Smooth muscle cell of the brain vasculature (primary cell): ENCODE data around the gene AURKAIP1.
"Not testable (repeated sequence)": the region's sequence is repeated elsewhere in the genome, so short reads cannot be mapped to it uniquely, and the experiment has no call there.

Experiments
- DNase-seq: peaks from one replicate; pipeline ENCODE4 v3.0.0-alpha.2; 2012; ENCODE audit warnings: low read depth, low spot score

Gene AURKAIP1

GRCh38 chr1:1406821-1407635 lies 32.0 kb upstream of the AURKAIP1 start, which contains the start of gene MRPL20:
TSS of gene MRPL20 (minus strand) at chr1:1407293. CDS start at chr1:1407217, 76 bp downstream.
- peak; percentile 67 for DNase-seq

GRCh38 chr1:1406101-1406820 lies 31.3 kb upstream of the AURKAIP1 start:
- DNase-seq = no peak

- no peak for DNase-seq
Observed at GRCh38 chr1:1403653-1404052, 28.6 kb upstream of the AURKAIP1 start.

- not testable (repeated sequence) for DNase-seq
Observed at GRCh38 chr1:1402901-1403392, 27.9 kb upstream of the AURKAIP1 start.

GRCh38 chr1:1402072-1402900 lies 27.3 kb upstream of the AURKAIP1 start:
- DNase-seq = peak; percentile 17

GRCh38 chr1:1401457-1402010 lies 26.5 kb upstream of the AURKAIP1 start:
- DNase-seq = no peak

- no peak for DNase-seq
Observed at GRCh38 chr1:1400576-1401456, 25.8 kb upstream of the AURKAIP1 start.

GRCh38 chr1:1399872-1400575 lies 25.0 kb upstream of the AURKAIP1 start:
- DNase-seq = no peak

GRCh38 chr1:1399187-1399871 lies 24.3 kb upstream of the AURKAIP1 start, which contains the start of gene CCNL2:
TSS of gene CCNL2 (minus strand) at chr1:1399335. CDS start at chr1:1399306, 29 bp downstream.
- peak; percentile 96 for DNase-seq

GRCh38 chr1:1398677-1399186 lies 23.7 kb upstream of the AURKAIP1 start:
- no peak for DNase-seq

- DNase-seq = no peak
Observed at GRCh38 chr1:1397839-1398523, 23.0 kb upstream of the AURKAIP1 start.

- DNase-seq = no peak
Observed at GRCh38 chr1:1395166-1395565, 20.2 kb upstream of the AURKAIP1 start.

- no peak for DNase-seq
Observed at GRCh38 chr1:1394116-1394515, 19.1 kb upstream of the AURKAIP1 start.

- DNase-seq = no peak
Observed at GRCh38 chr1:1393428-1393827, 18.4 kb upstream of the AURKAIP1 start.

- DNase-seq = no peak
Observed at GRCh38 chr1:1393014-1393413, 18.0 kb upstream of the AURKAIP1 start.

- no peak for DNase-seq
Observed at GRCh38 chr1:1391225-1391624, 16.2 kb upstream of the AURKAIP1 start.

GRCh38 chr1:1390675-1391074 lies 15.7 kb upstream of the AURKAIP1 start:
- DNase-seq = no peak

- no peak for DNase-seq
Observed at GRCh38 chr1:1388078-1388472, 13.1 kb upstream of the AURKAIP1 start.
